Fibroblast of lung (primary cell): Measurements from ENCODE around the gene SSH2. TPM values are rescaled to one million over a fixed set of nuclear protein-coding genes. Genes with fewer than 3 reads are reported as not detected.
A peak's percentile ranks its signal among the peaks of the same experiment; 100 is the strongest.

Experiments
- DNase-seq, 2 donors: peaks; one replicate each; pipeline versions ENCODE4 v3.0.0 to v3.0.0-alpha.2; 2010; ENCODE audit warnings: low read depth in 2 of 2
- H2AFZ ChIP-seq: 2 replicates; pipeline ENCODE4 v1.5.1; 2012; ENCODE audit warnings: low read length, control low read depth, inconsistent platforms
- H3K27ac ChIP-seq: 2 replicates; pipeline ENCODE4 v1.5.1; 2011; ENCODE audit warnings: low read length, control low read depth; ENCODE audit not compliant: insufficient read depth
- H3K27me3 ChIP-seq: 2 replicates; pipeline ENCODE4 v1.5.1; 2011; ENCODE audit warnings: mild to moderate bottlenecking, low read length; ENCODE audit not compliant: control insufficient read depth, insufficient read depth
- H3K36me3 ChIP-seq: 2 replicates; pipeline ENCODE4 v1.5.1; 2011; ENCODE audit warnings: low read length; ENCODE audit not compliant: control insufficient read depth, insufficient read depth
- H3K4me1 ChIP-seq: 2 replicates; pipeline ENCODE4 v1.5.1; 2011; ENCODE audit warnings: low read length; ENCODE audit not compliant: control insufficient read depth, insufficient read depth; ENCODE audit errors: extremely low read depth
- H3K4me2 ChIP-seq: 2 replicates; pipeline ENCODE4 v1.5.1; 2011; ENCODE audit warnings: low read length, control low read depth; ENCODE audit not compliant: insufficient read depth; ENCODE audit errors: extremely low read depth
- H3K4me3 ChIP-seq, 4 experiments: fragments of 200-600 bp in 1 of 4; sonication (generic) in 1 of 4; replicated peaks in 1 of 4; 2 replicates each; pipeline ENCODE4 v1.5.1; 2011 to 2016; ENCODE audit warnings: low read length in 4 of 4, low read depth in 3 of 4, mild to moderate bottlenecking in 3 of 4, control low read depth in 2 of 4, inconsistent platforms in 1 of 4, mixed read lengths in 1 of 4; ENCODE audit not compliant: insufficient read depth in 1 of 4; ENCODE audit errors: control extremely low read depth in 1 of 4
- H3K79me2 ChIP-seq: 2 replicates; pipeline ENCODE4 v1.5.1; 2012; ENCODE audit warnings: mild to moderate bottlenecking, low read length, inconsistent platforms; ENCODE audit not compliant: control insufficient read depth, insufficient read depth
- H3K9ac ChIP-seq: 2 replicates; pipeline ENCODE4 v1.5.1; 2011; ENCODE audit warnings: mild to moderate bottlenecking, low read length, control low read depth; ENCODE audit not compliant: insufficient read depth
- H3K9me3 ChIP-seq: 2 replicates; pipeline ENCODE4 v1.5.1; 2012; ENCODE audit warnings: low read depth, low read length; ENCODE audit not compliant: control insufficient read depth, insufficient read depth
- H4K20me1 ChIP-seq: 2 replicates; pipeline ENCODE4 v1.5.1; 2011; ENCODE audit warnings: low read length; ENCODE audit not compliant: control insufficient read depth, insufficient read depth; ENCODE audit errors: extremely low read depth
- CTCF ChIP-seq, 2 donors: IDR thresholded peaks in 1 of 2; conservative IDR thresholded peaks in 1 of 2; 1 replicate in 1 of 2; 2 replicates in 1 of 2; pipeline ENCODE4 v1.5.1; 2011 to 2012; ENCODE audit warnings: low read length in 2 of 2, control low read depth in 1 of 2, inconsistent platforms in 1 of 2, low read depth in 1 of 2, mild to moderate bottlenecking in 1 of 2
- EZH2 ChIP-seq: IDR thresholded peaks from 2 replicates; pipeline ENCODE4 v1.5.1; 2012; ENCODE audit warnings: low read length, control low read depth, mild to moderate bottlenecking; ENCODE audit errors: missing control alignments
- polyA plus RNA-seq, 2 donors: library from polyadenylated mRNA; depleted of rRNA in 1 of 2; stranded (reverse) in 1 of 2; unstranded in 1 of 2; fragments of >200 nt; gene quantifications; 2 replicates each; pipeline ENCODE4 v1.2.1, GENCODE V29; 2011 to 2012; ENCODE audit warnings: missing spikeins in 1 of 2
- total RNA-seq: library from RNA; depleted of rRNA; stranded (reverse); fragments of >200 nt; gene quantifications from 2 replicates; pipeline ENCODE4 v1.2.1, GENCODE V29; 2014

SSH2 gene
- total and polyA plus RNA-seq, 2 donors (not counting 1 experiment from before 2014, with no cell fraction given), result 21.0 to 30.2 TPM

- H3K27ac ChIP-seq, result no peak overlapping the region
- H3K9me3 ChIP-seq, result no peaks in the 10 kb centered on the region
- H3K4me1 ChIP-seq, result no peaks in the 10 kb centered on the region
- no peak for TF ChIP-seq EZH2
- no peak for TF ChIP-seq CTCF (conservative IDR thresholded peaks at IDR 0.05 in 1 of 2, IDR thresholded peaks at IDR 0.05 in 1 of 2; ENCODE audit: low read depth in 1 of 2, low read length in 2 of 2)
- H3K4me2 ChIP-seq, result no peak overlapping the region
- H3K9ac ChIP-seq, result no peak overlapping the region
- no peaks in the 10 kb centered on the region for H4K20me1 ChIP-seq
- H3K36me3 ChIP-seq, result no peaks in the 10 kb centered on the region
- H3K27me3 ChIP-seq, result no peaks in the 10 kb centered on the region
- no peak overlapping the region for H2AFZ ChIP-seq
- peak in 1 of 2 donors; percentile 19 for DNase-seq
- peaks cover 8% of the 10 kb centered on the region for H3K79me2 ChIP-seq
- H3K4me3 ChIP-seq, result no peak overlapping the region
Observed at GRCh38 chr17:29883497-29883896, 46.5 kb downstream of the SSH2 start.

- H3K4me1 ChIP-seq, result no peaks in the 10 kb centered on the region
- DNase-seq, result no peak
- H3K4me2 ChIP-seq, result no peak overlapping the region
- TF ChIP-seq EZH2, result no peak
- no peak for TF ChIP-seq CTCF (conservative IDR thresholded peaks at IDR 0.05 in 1 of 2, IDR thresholded peaks at IDR 0.05 in 1 of 2; ENCODE audit: low read depth in 1 of 2, low read length in 2 of 2)
- H3K36me3 ChIP-seq, result no peaks in the 10 kb centered on the region
- H3K79me2 ChIP-seq, result peaks cover 4% of the 10 kb centered on the region
- H3K27me3 ChIP-seq, result no peaks in the 10 kb centered on the region
- H4K20me1 ChIP-seq, result no peaks in the 10 kb centered on the region
- H3K27ac ChIP-seq, result no peak overlapping the region
- no peaks in the 10 kb centered on the region for H3K9me3 ChIP-seq
- H3K4me3 ChIP-seq, result no peak overlapping the region
- no peak overlapping the region for H3K9ac ChIP-seq
- no peak overlapping the region for H2AFZ ChIP-seq
Observed at GRCh38 chr17:29881256-29881655, 48.8 kb downstream of the SSH2 start.

- no peaks in the 10 kb centered on the region for H3K4me1 ChIP-seq
- H3K27me3 ChIP-seq, result no peaks in the 10 kb centered on the region
- H3K27ac ChIP-seq, result no peak overlapping the region
- no peak overlapping the region for H3K4me3 ChIP-seq
- peaks cover 4% of the 10 kb centered on the region for H3K79me2 ChIP-seq
- H3K4me2 ChIP-seq, result no peak overlapping the region
- TF ChIP-seq EZH2 (no peak), CTCF (conservative IDR thresholded peaks at IDR 0.05 in 1 of 2, IDR thresholded peaks at IDR 0.05 in 1 of 2; ENCODE audit: low read depth in 1 of 2, low read length in 2 of 2) (no peak)
- H2AFZ ChIP-seq, result no peak overlapping the region
- no peaks in the 10 kb centered on the region for H3K9me3 ChIP-seq
- no peaks in the 10 kb centered on the region for H4K20me1 ChIP-seq
- no peak overlapping the region for H3K9ac ChIP-seq
- peak in 1 of 2 donors; percentile 28 for DNase-seq
- no peaks in the 10 kb centered on the region for H3K36me3 ChIP-seq
Observed at GRCh38 chr17:29880031-29880430, 50.0 kb downstream of the SSH2 start.
